SK-N-MC (cell line): ENCODE results near the gene TDG.
"Not testable (repeated sequence)": the region's sequence is repeated elsewhere in the genome, so short reads cannot be mapped to it uniquely, and the experiment has no call there.

Experiments used
- DNase-seq: peaks from one replicate; pipeline ENCODE4 v3.0.0-alpha.2; 2011; ENCODE audit warnings: low read depth, low spot score
- H3K27ac ChIP-seq: fragments of 200-600 bp; sonication (generic); 2 replicates; pipeline ENCODE4 v1.5.1; 2016; ENCODE audit warnings: mixed run types
- H3K36me3 ChIP-seq: fragments of 200-600 bp; sonication (generic); 2 replicates; pipeline ENCODE4 v1.6.1; 2017; ENCODE audit warnings: antibody characterized with exemption, low read length, mixed read lengths; ENCODE audit not compliant: insufficient read depth
- H3K4me3 ChIP-seq: fragments of 200-600 bp; sonication (generic); 2 replicates; pipeline ENCODE4 v1.5.1; 2016
- H3K9ac ChIP-seq: fragments of 200-600 bp; sonication (generic); 2 replicates; pipeline ENCODE4 v1.8.0; 2017; ENCODE audit warnings: mixed run types, mixed read lengths; ENCODE audit not compliant: insufficient read length
- H3K9me3 ChIP-seq: fragments of 200-600 bp; sonication (generic); 2 replicates; pipeline ENCODE4 v1.6.1; 2017; ENCODE audit warnings: low read depth, mild to moderate bottlenecking, antibody characterized with exemption, low read length, moderate library complexity, mixed read lengths
- EZH2 ChIP-seq: fragments of 200-600 bp; sonication (generic); IDR thresholded peaks from one replicate; pipeline ENCODE4 v1.6.1; 2017; ENCODE audit warnings: antibody characterized with exemption
- FOXP2 ChIP-seq: optimal IDR thresholded peaks from 2 replicates; pipeline ENCODE3; 2011; ENCODE audit warnings: mild to moderate bottlenecking, moderate library complexity; ENCODE audit not compliant: insufficient read depth; ENCODE audit errors: extremely low read length, control extremely low read depth
- POLR2AphosphoS5 ChIP-seq: IDR thresholded peaks from 2 replicates; pipeline ENCODE4 v1.6.1; 2012; ENCODE audit warnings: mild to moderate bottlenecking, low read depth, low read length, borderline replicate concordance

Gene TDG

GRCh38 chr12:104011253-104011652, 45.6 kb downstream of the TDG start:
- no peak overlapping the region for H3K27ac ChIP-seq
- no peak for DNase-seq
- H3K9me3 ChIP-seq: no peaks in the 10 kb centered on the region
- no peak for TF ChIP-seq EZH2
- no peak for TF ChIP-seq FOXP2
- no peak for TF ChIP-seq POLR2AphosphoS5
- H3K36me3 ChIP-seq: no peaks in the 10 kb centered on the region
- no peak overlapping the region for H3K9ac ChIP-seq
- no peak overlapping the region for H3K4me3 ChIP-seq

- H3K36me3 ChIP-seq: no peaks in the 10 kb centered on the region
- H3K9me3 ChIP-seq: no peaks in the 10 kb centered on the region
- TF ChIP-seq POLR2AphosphoS5 (no peak), EZH2 (no peak), FOXP2 (no peak)
- no peak overlapping the region for H3K9ac ChIP-seq
- no peak overlapping the region for H3K27ac ChIP-seq
- no peak overlapping the region for H3K4me3 ChIP-seq
- DNase-seq: no peak
These were observed 46.7 kb downstream of the TDG start for GRCh38 chr12:104012331-104012730.

- not testable (repeated sequence) for H3K4me3 ChIP-seq, DNase-seq, H3K9me3 ChIP-seq, H3K9ac ChIP-seq, H3K27ac ChIP-seq, H3K36me3 ChIP-seq
These were observed 56.2 kb downstream of the TDG start for GRCh38 chr12:104021862-104022261.

GRCh38 chr12:104022786-104023185, 57.1 kb downstream of the TDG start:
- Histone ChIP-seq H3K9ac (no peak overlapping the region), H3K9me3 (no peaks in the 10 kb centered on the region), H3K27ac (no peak overlapping the region), H3K36me3 (no peaks in the 10 kb centered on the region), H3K4me3 (no peak overlapping the region)
- TF ChIP-seq POLR2AphosphoS5 (no peak), FOXP2 (no peak), EZH2 (no peak)
- no peak for DNase-seq

- H3K27ac ChIP-seq: no peak overlapping the region
- no peak for TF ChIP-seq POLR2AphosphoS5
- no peak for TF ChIP-seq FOXP2
- no peak for TF ChIP-seq EZH2
- H3K9me3 ChIP-seq: no peaks in the 10 kb centered on the region
- no peak overlapping the region for H3K4me3 ChIP-seq
- H3K9ac ChIP-seq: no peak overlapping the region
- no peaks in the 10 kb centered on the region for H3K36me3 ChIP-seq
- no peak for DNase-seq
These were observed 58.0 kb downstream of the TDG start for GRCh38 chr12:104023710-104024109.

- Histone ChIP-seq H3K4me3 (no peak overlapping the region), H3K9me3 (no peaks in the 10 kb centered on the region), H3K27ac (no peak overlapping the region), H3K36me3 (no peaks in the 10 kb centered on the region), H3K9ac (no peak overlapping the region)
- DNase-seq: no peak
- TF ChIP-seq POLR2AphosphoS5: no peak
- no peak for TF ChIP-seq FOXP2
- no peak for TF ChIP-seq EZH2
These were observed 58.7 kb downstream of the TDG start for GRCh38 chr12:104024348-104024747.

- Histone ChIP-seq H3K27ac (no peak overlapping the region), H3K4me3 (no peak overlapping the region), H3K9me3 (no peaks in the 10 kb centered on the region), H3K9ac (no peak overlapping the region), H3K36me3 (no peaks in the 10 kb centered on the region)
- TF ChIP-seq POLR2AphosphoS5: no peak
- TF ChIP-seq FOXP2: no peak
- no peak for TF ChIP-seq EZH2
- DNase-seq: no peak
These were observed 60.1 kb downstream of the TDG start for GRCh38 chr12:104025771-104026170.

GRCh38 chr12:104026841-104027599, 61.3 kb downstream of the TDG start:
- TF ChIP-seq POLR2AphosphoS5 (no peak), EZH2 (no peak), FOXP2 (no peak)
- Histone ChIP-seq H3K4me3 (no peak overlapping the region), H3K27ac (no peak overlapping the region), H3K9ac (no peak overlapping the region), H3K36me3 (no peaks in the 10 kb centered on the region), H3K9me3 (no peaks in the 10 kb centered on the region)
- DNase-seq: no peak

- not testable (repeated sequence) for DNase-seq, H3K9me3 ChIP-seq, H3K9ac ChIP-seq, H3K4me3 ChIP-seq, H3K36me3 ChIP-seq, H3K27ac ChIP-seq
These were observed 64.9 kb downstream of the TDG start for GRCh38 chr12:104030596-104030995.

GRCh38 chr12:104036143-104036542, 70.5 kb downstream of the TDG start:
- not testable (repeated sequence) for H3K9me3 ChIP-seq

More at GRCh38 chr12:104036143-104036542, 70.5 kb downstream of the TDG start:
- not testable (repeated sequence) for H3K9ac ChIP-seq, DNase-seq, H3K27ac ChIP-seq, H3K36me3 ChIP-seq, H3K4me3 ChIP-seq
